ENCODE data around the gene CCDC172.

CCDC172 gene

DNA sequence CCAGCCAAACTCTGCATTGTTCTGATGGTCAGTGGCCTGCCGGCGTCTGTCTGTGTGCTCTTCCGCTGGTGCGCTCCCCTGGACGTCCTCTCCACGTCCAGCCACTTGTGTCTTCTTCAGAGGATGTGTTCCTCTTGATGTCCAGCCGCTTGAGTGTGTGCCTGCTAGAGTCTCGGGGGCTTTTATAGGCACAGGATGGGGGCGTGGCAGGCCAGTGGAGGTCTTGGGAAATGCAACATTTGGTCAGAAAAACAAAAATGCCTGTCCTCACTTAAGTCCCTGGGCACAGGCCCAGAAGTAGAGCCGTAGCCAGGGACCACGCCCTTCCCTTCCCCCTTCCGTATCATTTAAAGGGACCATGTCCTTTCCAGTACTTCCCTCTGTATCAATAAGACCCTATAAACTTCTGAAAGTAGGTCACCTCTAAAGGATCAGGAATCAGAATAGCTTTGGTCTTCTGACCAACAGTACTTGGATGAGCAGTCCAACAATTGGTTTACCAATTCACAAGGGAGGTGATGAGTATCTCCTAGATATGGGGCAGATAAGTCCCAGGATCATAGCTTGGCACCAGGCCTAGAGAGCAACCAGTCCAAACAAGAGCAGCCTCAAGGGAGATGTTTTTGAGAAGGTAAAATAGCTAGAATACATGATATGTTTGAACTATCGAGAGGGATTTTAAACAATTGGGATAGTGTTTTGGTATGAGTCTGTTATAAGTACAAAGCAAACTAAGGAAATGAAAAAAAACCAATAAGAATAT is 71.2 kb downstream of the CCDC172 start:
- no peak for TF ChIP-seq POLR2AphosphoS5 (IDR thresholded peaks at IDR 0.05; ENCODE audit: low read depth)
- TF ChIP-seq, protein P1, sequence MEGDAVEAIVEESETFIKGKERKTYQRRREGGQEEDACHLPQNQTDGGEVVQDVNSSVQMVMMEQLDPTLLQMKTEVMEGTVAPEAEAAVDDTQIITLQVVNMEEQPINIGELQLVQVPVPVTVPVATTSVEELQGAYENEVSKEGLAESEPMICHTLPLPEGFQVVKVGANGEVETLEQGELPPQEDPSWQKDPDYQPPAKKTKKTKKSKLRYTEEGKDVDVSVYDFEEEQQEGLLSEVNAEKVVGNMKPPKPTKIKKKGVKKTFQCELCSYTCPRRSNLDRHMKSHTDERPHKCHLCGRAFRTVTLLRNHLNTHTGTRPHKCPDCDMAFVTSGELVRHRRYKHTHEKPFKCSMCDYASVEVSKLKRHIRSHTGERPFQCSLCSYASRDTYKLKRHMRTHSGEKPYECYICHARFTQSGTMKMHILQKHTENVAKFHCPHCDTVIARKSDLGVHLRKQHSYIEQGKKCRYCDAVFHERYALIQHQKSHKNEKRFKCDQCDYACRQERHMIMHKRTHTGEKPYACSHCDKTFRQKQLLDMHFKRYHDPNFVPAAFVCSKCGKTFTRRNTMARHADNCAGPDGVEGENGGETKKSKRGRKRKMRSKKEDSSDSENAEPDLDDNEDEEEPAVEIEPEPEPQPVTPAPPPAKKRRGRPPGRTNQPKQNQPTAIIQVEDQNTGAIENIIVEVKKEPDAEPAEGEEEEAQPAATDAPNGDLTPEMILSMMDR (IDR thresholded peaks at IDR 0.05; ENCODE audit: insufficient read depth, low read length): no peak
- no peak for TF ChIP-seq GABPA (IDR thresholded peaks at IDR 0.05; ENCODE audit: low read depth)
- TF ChIP-seq, protein P2, sequence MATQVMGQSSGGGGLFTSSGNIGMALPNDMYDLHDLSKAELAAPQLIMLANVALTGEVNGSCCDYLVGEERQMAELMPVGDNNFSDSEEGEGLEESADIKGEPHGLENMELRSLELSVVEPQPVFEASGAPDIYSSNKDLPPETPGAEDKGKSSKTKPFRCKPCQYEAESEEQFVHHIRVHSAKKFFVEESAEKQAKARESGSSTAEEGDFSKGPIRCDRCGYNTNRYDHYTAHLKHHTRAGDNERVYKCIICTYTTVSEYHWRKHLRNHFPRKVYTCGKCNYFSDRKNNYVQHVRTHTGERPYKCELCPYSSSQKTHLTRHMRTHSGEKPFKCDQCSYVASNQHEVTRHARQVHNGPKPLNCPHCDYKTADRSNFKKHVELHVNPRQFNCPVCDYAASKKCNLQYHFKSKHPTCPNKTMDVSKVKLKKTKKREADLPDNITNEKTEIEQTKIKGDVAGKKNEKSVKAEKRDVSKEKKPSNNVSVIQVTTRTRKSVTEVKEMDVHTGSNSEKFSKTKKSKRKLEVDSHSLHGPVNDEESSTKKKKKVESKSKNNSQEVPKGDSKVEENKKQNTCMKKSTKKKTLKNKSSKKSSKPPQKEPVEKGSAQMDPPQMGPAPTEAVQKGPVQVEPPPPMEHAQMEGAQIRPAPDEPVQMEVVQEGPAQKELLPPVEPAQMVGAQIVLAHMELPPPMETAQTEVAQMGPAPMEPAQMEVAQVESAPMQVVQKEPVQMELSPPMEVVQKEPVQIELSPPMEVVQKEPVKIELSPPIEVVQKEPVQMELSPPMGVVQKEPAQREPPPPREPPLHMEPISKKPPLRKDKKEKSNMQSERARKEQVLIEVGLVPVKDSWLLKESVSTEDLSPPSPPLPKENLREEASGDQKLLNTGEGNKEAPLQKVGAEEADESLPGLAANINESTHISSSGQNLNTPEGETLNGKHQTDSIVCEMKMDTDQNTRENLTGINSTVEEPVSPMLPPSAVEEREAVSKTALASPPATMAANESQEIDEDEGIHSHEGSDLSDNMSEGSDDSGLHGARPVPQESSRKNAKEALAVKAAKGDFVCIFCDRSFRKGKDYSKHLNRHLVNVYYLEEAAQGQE (IDR thresholded peaks at IDR 0.05; ENCODE audit: insufficient replicate concordance, low read depth): no peak
- TF ChIP-seq SPI1 (IDR thresholded peaks at IDR 0.05; ENCODE audit: borderline replicate concordance, low read depth): no peak
- Histone ChIP-seq H3K27me3 (ENCODE audit: insufficient read depth, poor library complexity, severe bottlenecking) (no peaks in the 10 kb centered on the region), H3K4me3 (replicated peaks; ENCODE audit: insufficient read depth, low read length) (no peak overlapping the region), H3K27ac (replicated peaks) (no peak overlapping the region)
- no peak for DNase-seq (ENCODE audit: low read depth in 1 of 2, low spot score in 1 of 2)

DNA sequence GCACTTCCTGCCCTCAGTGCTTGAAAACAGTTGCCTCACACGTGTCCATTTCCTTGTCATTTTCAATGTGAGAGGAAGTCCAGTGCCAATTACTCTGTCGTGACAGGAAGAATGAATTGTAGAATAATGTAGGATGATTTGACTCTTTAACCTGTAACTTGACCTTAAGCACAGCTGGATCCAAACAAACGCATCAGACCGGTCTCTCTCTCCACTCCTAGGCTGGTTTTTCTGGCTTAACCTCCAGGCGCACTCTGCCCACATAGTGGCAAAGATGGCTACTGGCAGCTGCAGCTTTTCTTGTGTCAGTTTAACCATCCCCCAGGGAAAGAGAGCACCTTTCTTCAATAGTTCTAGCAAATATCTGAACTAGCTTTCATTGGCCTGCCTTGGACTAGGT is 74.0 kb downstream of the CCDC172 start:
- no peaks in the 10 kb centered on the region for H3K27me3 ChIP-seq (ENCODE audit: insufficient read depth, poor library complexity, severe bottlenecking)
- H3K27ac ChIP-seq (replicated peaks): no peak overlapping the region
- DNase-seq (ENCODE audit: low read depth in 1 of 2, low spot score in 1 of 2): no peak
- H3K4me3 ChIP-seq (replicated peaks; ENCODE audit: insufficient read depth, low read length): no peak overlapping the region
- TF ChIP-seq, protein P1 (IDR thresholded peaks at IDR 0.05; ENCODE audit: insufficient read depth, low read length): no peak
- TF ChIP-seq, protein P2 (IDR thresholded peaks at IDR 0.05; ENCODE audit: insufficient replicate concordance, low read depth): no peak
- TF ChIP-seq POLR2AphosphoS5 (IDR thresholded peaks at IDR 0.05; ENCODE audit: low read depth) (no peak), SPI1 (IDR thresholded peaks at IDR 0.05; ENCODE audit: borderline replicate concordance, low read depth) (no peak), GABPA (IDR thresholded peaks at IDR 0.05; ENCODE audit: low read depth) (no peak)

DNA sequence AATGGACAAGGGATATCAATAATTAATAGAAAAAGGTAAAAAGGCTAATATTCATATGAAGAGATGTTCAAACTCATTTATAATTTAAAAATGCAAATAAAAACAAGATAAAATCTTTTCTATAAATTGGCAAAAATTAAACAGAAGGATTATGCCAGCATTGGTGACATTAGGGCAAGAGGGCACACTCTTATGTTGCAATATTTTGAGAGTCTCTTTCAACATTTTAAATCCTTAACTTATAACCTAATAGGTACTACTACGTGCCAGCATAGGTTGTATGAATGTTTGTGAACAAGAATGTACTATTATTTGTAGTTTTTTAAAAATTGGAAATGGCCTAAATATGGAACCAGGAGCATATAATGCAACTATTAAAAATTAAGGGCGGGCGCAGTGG is 78.6 kb downstream of the CCDC172 start:
- DNase-seq (ENCODE audit: low read depth in 1 of 2, low spot score in 1 of 2): no peak
- Histone ChIP-seq H3K4me3 (replicated peaks; ENCODE audit: insufficient read depth, low read length) (no peak overlapping the region), H3K27me3 (ENCODE audit: insufficient read depth, poor library complexity, severe bottlenecking) (no peaks in the 10 kb centered on the region), H3K27ac (replicated peaks) (no peak overlapping the region)
- TF ChIP-seq, protein P2 (IDR thresholded peaks at IDR 0.05; ENCODE audit: insufficient replicate concordance, low read depth): no peak
- TF ChIP-seq GABPA (IDR thresholded peaks at IDR 0.05; ENCODE audit: low read depth): no peak
- TF ChIP-seq, protein P1 (IDR thresholded peaks at IDR 0.05; ENCODE audit: insufficient read depth, low read length): no peak
- no peak for TF ChIP-seq SPI1 (IDR thresholded peaks at IDR 0.05; ENCODE audit: borderline replicate concordance, low read depth)
- TF ChIP-seq POLR2AphosphoS5 (IDR thresholded peaks at IDR 0.05; ENCODE audit: low read depth): no peak
